ENCODE results near the gene MTRF1. TPM values are rescaled to one million over a fixed set of nuclear protein-coding genes. Genes with fewer than 3 reads are reported as not detected.

MTRF1 gene
- total RNA-seq, 2 experiments from 2014 or later = 24.9 to 31.3 TPM

DNA sequence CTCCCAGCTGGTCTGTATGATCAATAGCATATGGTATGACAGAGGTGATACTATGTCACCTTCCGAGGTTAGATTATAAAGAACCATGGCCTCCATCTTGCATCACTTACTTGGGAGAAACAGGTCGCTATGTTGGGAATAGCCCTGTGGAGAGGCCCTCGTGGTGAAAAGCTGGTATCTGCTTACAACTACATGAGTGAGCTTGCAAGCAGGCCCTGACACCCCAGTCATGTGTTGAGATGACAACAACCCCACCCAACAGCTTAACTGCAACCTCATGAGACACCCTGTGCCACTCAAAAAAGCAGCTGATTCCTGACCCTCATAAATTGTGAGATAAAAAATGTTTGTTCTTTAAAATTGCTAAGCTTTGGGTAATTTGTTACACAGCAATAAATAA lies 18.8 kb downstream of the MTRF1 start:
- no peaks in the 10 kb centered on the region for H3K4me1 ChIP-seq (ENCODE audit: insufficient read depth, low read length, poor library complexity, severe bottlenecking)
- no peak overlapping the region for H3K4me2 ChIP-seq (ENCODE audit: low read length)
- BruUV-seq (replicated peaks) = no TSS peak
- DNase-seq (ENCODE audit: low spot score) = no peak
- POLR2A ChIA-PET = interaction anchor here (1.0 kb wide), 1 partner anchor 18 kb away, joined by 3 read pairs; no protein-coding TSS in a partner anchor
- H3K4me3 ChIP-seq (ENCODE audit: low read depth, low read length, poor library complexity, severe bottlenecking) = no peak overlapping the region
- no peaks in the 10 kb centered on the region for H3K79me2 ChIP-seq (ENCODE audit: insufficient read depth, low read depth, low read length)
- no peak overlapping the region for H2AFZ ChIP-seq (ENCODE audit: low read length)
- no peaks in the 10 kb centered on the region for H3K9me3 ChIP-seq (ENCODE audit: low read length)
- intact Hi-C loops (cut with micrococcal nuclease; ENCODE audit: unreplicated experiment) = no loop called here
- no peak overlapping the region for H3K27ac ChIP-seq (ENCODE audit: low read depth, low read length, poor library complexity, severe bottlenecking)
- no peak for TF ChIP-seq EZH2phosphoT487 (IDR thresholded peaks at IDR 0.05; ENCODE audit: borderline replicate concordance, low read depth, low read length)
- TF ChIP-seq, protein P1, sequence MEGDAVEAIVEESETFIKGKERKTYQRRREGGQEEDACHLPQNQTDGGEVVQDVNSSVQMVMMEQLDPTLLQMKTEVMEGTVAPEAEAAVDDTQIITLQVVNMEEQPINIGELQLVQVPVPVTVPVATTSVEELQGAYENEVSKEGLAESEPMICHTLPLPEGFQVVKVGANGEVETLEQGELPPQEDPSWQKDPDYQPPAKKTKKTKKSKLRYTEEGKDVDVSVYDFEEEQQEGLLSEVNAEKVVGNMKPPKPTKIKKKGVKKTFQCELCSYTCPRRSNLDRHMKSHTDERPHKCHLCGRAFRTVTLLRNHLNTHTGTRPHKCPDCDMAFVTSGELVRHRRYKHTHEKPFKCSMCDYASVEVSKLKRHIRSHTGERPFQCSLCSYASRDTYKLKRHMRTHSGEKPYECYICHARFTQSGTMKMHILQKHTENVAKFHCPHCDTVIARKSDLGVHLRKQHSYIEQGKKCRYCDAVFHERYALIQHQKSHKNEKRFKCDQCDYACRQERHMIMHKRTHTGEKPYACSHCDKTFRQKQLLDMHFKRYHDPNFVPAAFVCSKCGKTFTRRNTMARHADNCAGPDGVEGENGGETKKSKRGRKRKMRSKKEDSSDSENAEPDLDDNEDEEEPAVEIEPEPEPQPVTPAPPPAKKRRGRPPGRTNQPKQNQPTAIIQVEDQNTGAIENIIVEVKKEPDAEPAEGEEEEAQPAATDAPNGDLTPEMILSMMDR (conservative IDR thresholded peaks at IDR 0.05; ENCODE audit: low read length) = no peak
- CTCF ChIA-PET (ENCODE audit: unreplicated experiment) = no interaction called here
- no peaks in the 10 kb centered on the region for H4K20me1 ChIP-seq (ENCODE audit: insufficient read depth, low read length)
- no peaks in the 10 kb centered on the region for H3K9me2 ChIP-seq (ENCODE audit: insufficient read depth, low read length)
- H3K36me3 ChIP-seq (ENCODE audit: insufficient read depth, low read length) = peaks cover 24% of the 10 kb centered on the region

DNA sequence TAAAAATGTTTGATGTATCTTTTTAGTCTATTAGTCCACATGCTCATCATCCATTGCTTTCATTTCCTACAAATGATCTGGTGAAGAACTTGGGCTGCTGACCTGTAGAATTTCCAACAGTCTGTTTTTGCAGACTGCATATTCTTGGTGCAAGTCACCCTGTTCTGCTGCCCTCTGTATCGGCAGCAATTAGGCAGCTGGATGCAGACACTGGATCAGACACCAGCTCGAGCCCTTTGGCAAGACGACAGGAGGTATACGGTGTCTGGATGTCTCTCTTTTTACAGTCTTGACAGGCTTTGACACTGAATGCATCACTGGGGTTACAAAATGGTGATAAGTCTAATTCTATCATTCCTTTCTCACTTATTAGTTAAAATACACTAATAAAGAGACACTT lies 21.8 kb downstream of the MTRF1 start:
- DNase-seq (ENCODE audit: low spot score) = no peak
- H3K9me2 ChIP-seq (ENCODE audit: insufficient read depth, low read length) = no peaks in the 10 kb centered on the region
- H2AFZ ChIP-seq (ENCODE audit: low read length) = no peak overlapping the region
- H3K9me3 ChIP-seq (ENCODE audit: low read length) = no peaks in the 10 kb centered on the region
- no TSS peak for BruUV-seq (replicated peaks)
- H3K4me3 ChIP-seq (ENCODE audit: low read depth, low read length, poor library complexity, severe bottlenecking) = no peak overlapping the region
- no peak for TF ChIP-seq EZH2phosphoT487 (IDR thresholded peaks at IDR 0.05; ENCODE audit: borderline replicate concordance, low read depth, low read length)
- TF ChIP-seq, protein P1 (conservative IDR thresholded peaks at IDR 0.05; ENCODE audit: low read length) = no peak
- no peak overlapping the region for H3K4me2 ChIP-seq (ENCODE audit: low read length)
- H4K20me1 ChIP-seq (ENCODE audit: insufficient read depth, low read length) = no peaks in the 10 kb centered on the region
- POLR2A ChIA-PET = interaction anchor here (0.6 kb wide), 1 partner anchor 555 kb away, joined by 4 read pairs; no protein-coding TSS in a partner anchor
- H3K36me3 ChIP-seq (ENCODE audit: insufficient read depth, low read length) = peaks cover 26% of the 10 kb centered on the region
- H3K27ac ChIP-seq (ENCODE audit: low read depth, low read length, poor library complexity, severe bottlenecking) = no peak overlapping the region
- CTCF ChIA-PET (ENCODE audit: unreplicated experiment) = no interaction called here
- intact Hi-C loops (cut with micrococcal nuclease; ENCODE audit: unreplicated experiment) = no loop called here
- H3K4me1 ChIP-seq (ENCODE audit: insufficient read depth, low read length, poor library complexity, severe bottlenecking) = no peaks in the 10 kb centered on the region
- H3K79me2 ChIP-seq (ENCODE audit: insufficient read depth, low read depth, low read length) = no peaks in the 10 kb centered on the region

DNA sequence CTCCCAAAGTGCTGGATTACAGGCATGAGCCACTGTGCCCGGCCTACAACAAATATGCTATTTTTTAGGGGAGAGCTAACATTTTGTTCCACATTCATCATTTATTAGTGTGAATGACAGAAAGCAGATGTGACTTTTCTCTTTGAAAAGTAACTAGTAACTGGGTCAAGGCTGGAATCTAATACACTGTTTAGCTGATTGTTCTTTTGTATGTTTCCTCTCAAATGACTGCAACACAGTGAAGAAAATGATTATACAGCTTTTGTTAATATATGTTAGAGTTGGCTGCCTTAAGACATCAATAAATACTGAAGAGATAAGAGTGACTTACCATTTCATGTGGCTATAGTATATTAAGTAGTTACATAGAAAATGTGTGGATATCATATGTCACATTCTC lies 27.0 kb downstream of the MTRF1 start:
- ChIA-PET CTCF (ENCODE audit: unreplicated experiment) (no interaction called here), POLR2A (interaction anchor here (0.8 to 1.2 kb wide), 2 partner anchors 10 to 164 kb away, joined by 3 to 4 read pairs; no protein-coding TSS in a partner anchor)
- H3K9me2 ChIP-seq (ENCODE audit: insufficient read depth, low read length) = no peaks in the 10 kb centered on the region
- peaks cover 14% of the 10 kb centered on the region for H3K4me1 ChIP-seq (ENCODE audit: insufficient read depth, low read length, poor library complexity, severe bottlenecking)
- no peak overlapping the region for H3K27ac ChIP-seq (ENCODE audit: low read depth, low read length, poor library complexity, severe bottlenecking)
- TF ChIP-seq, protein P1 (conservative IDR thresholded peaks at IDR 0.05; ENCODE audit: low read length) = no peak
- TF ChIP-seq EZH2phosphoT487 (IDR thresholded peaks at IDR 0.05; ENCODE audit: borderline replicate concordance, low read depth, low read length) = no peak
- no peaks in the 10 kb centered on the region for H4K20me1 ChIP-seq (ENCODE audit: insufficient read depth, low read length)
- no peak overlapping the region for H3K4me2 ChIP-seq (ENCODE audit: low read length)
- no peak overlapping the region for H2AFZ ChIP-seq (ENCODE audit: low read length)
- no peaks in the 10 kb centered on the region for H3K9me3 ChIP-seq (ENCODE audit: low read length)
- peaks cover 49% of the 10 kb centered on the region for H3K36me3 ChIP-seq (ENCODE audit: insufficient read depth, low read length)
- H3K4me3 ChIP-seq (ENCODE audit: low read depth, low read length, poor library complexity, severe bottlenecking) = no peak overlapping the region
- no TSS peak for BruUV-seq (replicated peaks)
- H3K79me2 ChIP-seq (ENCODE audit: insufficient read depth, low read depth, low read length) = no peaks in the 10 kb centered on the region
- intact Hi-C loops (cut with micrococcal nuclease; ENCODE audit: unreplicated experiment) = no loop called here
- no peak for DNase-seq (ENCODE audit: low spot score)
